NCI-H82 treated with DMSO at 0.1 percent for 48 hours (cell line): ENCODE results near the gene RAD51B.

ENCODE experiments used
- DNase-seq: peaks from one replicate; lab custom pipeline; 2025; ENCODE audit not compliant: unreplicated experiment; lab: John Stamatoyannopoulos, UW

The RAD51B gene

GRCh38 chr14:68722186-68722585 is 902.6 kb downstream of the RAD51B start:
- DNase-seq, result no peak

GRCh38 chr14:68722968-68723566 is 903.5 kb downstream of the RAD51B start:
- no peak for DNase-seq

- DNase-seq, result no peak
Observed at GRCh38 chr14:68723808-68724268, 904.3 kb downstream of the RAD51B start.

- DNase-seq, result no peak
Observed at GRCh38 chr14:68724914-68725313, 905.3 kb downstream of the RAD51B start.

GRCh38 chr14:68726093-68726695 is 906.6 kb downstream of the RAD51B start:
- no peak for DNase-seq

- no peak for DNase-seq
Observed at GRCh38 chr14:68727315-68728047, 907.9 kb downstream of the RAD51B start.

- DNase-seq, result no peak
Observed at GRCh38 chr14:68728342-68729106, 908.9 kb downstream of the RAD51B start.

- no peak for DNase-seq
Observed at GRCh38 chr14:68729556-68729955, 910.0 kb downstream of the RAD51B start.

GRCh38 chr14:68730348-68730747 is 910.8 kb downstream of the RAD51B start:
- DNase-seq, result no peak

- DNase-seq, result no peak
Observed at GRCh38 chr14:68730811-68731425, 911.3 kb downstream of the RAD51B start.

GRCh38 chr14:68733086-68733914 is 913.7 kb downstream of the RAD51B start:
- DNase-seq, result no peak

GRCh38 chr14:68734231-68734732 is 914.7 kb downstream of the RAD51B start:
- DNase-seq, result no peak

GRCh38 chr14:68735856-68736255 is 916.3 kb downstream of the RAD51B start:
- DNase-seq, result no peak

GRCh38 chr14:68736471-68736871 is 916.9 kb downstream of the RAD51B start:
- DNase-seq, result no peak

GRCh38 chr14:68737086-68737485 is 917.5 kb downstream of the RAD51B start:
- DNase-seq, result no peak

- DNase-seq, result no peak
Observed at GRCh38 chr14:68738559-68738958, 919.0 kb downstream of the RAD51B start.

- DNase-seq, result no peak
Observed at GRCh38 chr14:68739701-68740100, 920.1 kb downstream of the RAD51B start.

GRCh38 chr14:68740788-68741476 is 921.4 kb downstream of the RAD51B start:
- no peak for DNase-seq

GRCh38 chr14:68741477-68741791 is 921.9 kb downstream of the RAD51B start:
- no peak for DNase-seq
